ENCODE measurements around the gene CMTM2.
"Not testable (repeated sequence)": the region's sequence is repeated elsewhere in the genome, so short reads cannot be mapped to it uniquely, and the experiment has no call there.

CMTM2 gene

DNA sequence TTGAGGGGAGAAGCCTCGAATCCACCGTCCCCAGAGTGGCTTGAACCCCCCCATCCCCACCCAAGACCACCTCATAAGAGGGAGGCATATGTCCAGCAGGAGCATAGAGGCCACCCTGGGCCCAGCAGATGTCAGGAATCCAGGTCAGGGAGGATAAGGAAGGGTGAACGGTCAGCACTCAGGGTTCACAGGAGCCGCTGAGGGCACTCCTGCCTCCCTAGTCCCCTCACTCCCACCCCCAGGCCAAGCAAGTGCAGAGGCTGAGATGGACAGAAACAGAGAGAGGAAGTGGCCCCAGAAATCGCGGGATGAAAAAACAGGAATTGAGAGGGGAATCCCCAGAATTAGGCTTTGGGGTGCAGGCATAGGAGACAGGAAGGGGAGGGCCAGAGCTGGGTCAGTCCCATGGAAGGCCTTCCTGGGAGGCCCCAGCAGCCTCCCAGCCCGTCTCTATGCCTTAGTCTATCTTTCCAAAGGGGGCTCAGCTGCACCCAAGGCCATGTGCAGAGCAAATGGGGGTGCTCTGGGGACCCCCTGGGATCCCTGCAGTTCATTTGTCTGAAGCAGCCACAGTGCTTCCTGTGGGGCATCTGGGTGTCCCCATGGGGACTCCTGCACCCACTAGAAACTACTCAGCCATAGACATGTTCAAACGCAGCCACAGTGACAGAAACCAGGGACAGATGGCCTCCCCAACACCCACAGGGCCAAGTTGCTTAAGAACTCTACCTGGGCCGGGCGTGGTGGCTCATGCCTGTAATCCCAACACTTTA, 26.9 kb downstream of the CMTM2 start:
- DNase-seq (ENCODE audit: low read depth in 1 of 2, low spot score in 1 of 2), result no peak

DNA sequence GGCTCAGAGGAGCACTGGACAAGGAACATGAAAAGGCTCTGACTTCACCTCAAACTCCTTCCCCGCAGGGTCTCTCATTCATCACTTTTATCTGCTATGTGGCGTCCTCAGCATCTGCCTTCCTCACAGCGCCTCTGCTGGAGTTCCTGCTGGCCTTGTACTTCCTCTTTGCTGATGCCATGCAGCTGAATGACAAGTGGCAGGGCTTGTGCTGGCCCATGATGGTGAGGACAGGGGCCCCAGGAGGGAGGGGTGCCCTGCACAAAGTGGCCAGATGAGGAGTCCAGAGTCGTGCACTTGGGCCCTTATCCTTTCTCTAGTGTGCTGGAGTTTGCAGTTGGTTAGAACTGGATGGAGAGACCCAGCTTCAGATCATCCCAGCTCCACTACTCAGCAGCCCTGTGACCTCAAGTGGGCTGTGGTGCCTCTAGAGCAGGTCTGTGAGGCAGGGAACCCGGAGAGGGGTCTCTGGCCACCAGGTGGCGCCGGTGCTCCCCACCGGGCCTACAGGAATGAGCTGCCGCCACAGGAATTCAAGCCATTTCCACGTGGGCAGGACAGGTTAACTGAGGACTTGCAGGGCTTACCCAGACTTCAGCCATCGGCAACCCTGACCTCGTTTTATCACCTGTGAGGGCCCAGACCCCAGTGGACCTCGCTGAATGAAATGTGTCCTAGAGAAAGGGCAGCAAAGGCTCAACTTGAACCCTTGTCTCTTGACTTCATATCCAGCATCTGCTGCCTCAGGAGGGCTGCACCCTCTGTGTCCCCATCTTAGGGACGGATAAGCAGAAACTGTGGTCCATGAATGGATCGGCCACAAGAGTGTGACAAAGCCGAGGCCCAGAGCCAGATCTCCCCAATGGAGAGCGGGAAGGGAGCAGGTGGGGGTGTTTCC, 29.2 kb downstream of the CMTM2 start:
- peak; percentile 68 to 81 for DNase-seq (ENCODE audit: low read depth in 1 of 2, low spot score in 1 of 2)

DNA sequence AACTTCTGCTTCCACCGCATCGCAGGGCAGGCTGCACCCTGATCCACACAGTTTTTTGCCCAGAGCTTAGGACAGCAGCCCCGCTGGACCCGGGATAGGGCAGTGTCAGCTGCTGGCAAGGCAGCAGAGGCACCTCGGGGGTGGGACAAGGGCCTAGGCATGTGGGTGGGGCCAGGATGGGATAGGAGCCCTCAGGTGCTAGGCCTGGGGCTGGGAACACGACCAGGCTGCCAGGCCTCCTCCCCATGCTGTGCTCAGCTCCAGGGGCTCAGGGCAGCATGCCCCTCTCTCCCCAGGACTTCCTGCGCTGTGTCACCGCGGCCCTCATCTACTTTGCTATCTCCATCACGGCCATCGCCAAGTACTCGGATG, 29.9 kb downstream of the CMTM2 start:
- no peak for DNase-seq (ENCODE audit: low read depth in 1 of 2, low spot score in 1 of 2)

DNA sequence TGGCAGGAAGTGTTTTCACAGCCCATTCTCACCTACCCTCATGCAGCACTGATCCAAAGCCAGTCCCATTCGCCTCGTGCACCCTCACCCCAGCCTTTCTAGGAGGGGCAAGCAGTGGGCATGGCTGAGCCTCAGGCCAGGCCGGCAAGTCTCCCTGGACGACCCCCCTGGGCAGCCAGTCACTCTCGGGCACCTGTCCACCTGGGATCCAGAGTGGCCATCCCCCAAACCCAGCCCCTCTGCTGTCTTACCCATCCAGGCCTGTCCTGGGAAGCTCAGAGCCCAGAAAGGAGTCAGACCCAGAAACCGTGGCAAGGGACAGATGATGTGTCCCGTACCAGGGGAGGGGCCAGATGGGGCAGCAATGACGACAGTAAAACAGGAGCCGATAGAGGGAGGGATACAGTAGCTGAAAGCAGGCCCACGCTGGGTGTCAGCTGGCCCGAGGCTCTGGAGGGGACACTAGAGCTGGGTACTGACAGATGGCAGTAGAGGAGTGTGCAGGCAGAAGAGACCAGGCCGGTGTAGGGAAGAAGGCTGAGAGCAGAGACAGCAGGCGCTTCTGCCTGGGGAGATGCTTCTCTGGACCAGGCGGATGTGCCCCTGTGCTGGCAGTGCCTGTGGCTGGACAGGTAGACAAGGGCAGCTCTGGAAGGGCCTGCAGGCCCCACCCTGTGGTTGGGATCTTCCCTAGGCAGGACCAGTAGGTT, 31.0 kb downstream of the CMTM2 start:
- DNase-seq (ENCODE audit: low read depth in 1 of 2, low spot score in 1 of 2), result no peak

DNA sequence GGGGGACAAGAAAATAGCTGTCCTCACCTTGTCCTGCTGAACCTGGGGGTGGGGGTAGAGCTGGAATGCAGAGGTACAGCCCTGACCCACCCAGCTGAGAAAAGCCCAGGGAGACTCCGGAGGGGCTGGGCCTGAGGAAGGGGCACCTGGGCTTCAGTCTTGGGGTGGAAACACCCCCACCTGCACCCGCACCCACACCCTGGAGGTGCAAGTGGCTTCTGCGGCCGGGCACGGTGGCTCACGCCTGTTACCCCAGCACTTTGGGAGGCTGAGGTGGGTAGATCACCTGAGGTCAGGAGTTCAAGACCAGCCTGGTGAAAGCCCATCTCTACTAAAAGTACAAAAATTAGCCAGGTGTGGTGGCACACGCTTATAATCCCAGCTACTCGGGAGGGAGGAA, 32.6 kb downstream of the CMTM2 start:
- not testable (repeated sequence) for DNase-seq (ENCODE audit: low read depth in 1 of 2, low spot score in 1 of 2)

DNA sequence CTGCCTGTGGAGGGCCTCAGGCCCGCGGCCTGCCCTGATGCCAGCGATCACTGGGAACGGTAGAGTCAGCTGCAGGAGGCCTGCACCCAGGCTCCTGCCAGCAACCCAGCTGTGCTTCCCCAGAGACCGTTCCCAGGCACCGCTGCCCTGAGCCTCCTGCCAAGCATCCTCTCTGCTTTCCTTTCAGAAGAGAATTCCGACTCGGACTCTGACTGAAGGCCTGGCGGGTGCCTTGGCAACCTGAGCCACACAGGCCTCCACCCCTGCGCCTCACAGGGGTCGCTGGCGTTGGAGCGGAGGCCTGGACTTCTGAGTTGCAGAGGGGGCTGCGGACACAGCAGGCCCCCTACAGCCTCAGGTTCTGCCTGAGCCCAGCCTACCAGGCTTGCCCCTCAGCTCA, 33.2 kb downstream of the CMTM2 start:
- no peak for DNase-seq (ENCODE audit: low read depth in 1 of 2, low spot score in 1 of 2)

DNA sequence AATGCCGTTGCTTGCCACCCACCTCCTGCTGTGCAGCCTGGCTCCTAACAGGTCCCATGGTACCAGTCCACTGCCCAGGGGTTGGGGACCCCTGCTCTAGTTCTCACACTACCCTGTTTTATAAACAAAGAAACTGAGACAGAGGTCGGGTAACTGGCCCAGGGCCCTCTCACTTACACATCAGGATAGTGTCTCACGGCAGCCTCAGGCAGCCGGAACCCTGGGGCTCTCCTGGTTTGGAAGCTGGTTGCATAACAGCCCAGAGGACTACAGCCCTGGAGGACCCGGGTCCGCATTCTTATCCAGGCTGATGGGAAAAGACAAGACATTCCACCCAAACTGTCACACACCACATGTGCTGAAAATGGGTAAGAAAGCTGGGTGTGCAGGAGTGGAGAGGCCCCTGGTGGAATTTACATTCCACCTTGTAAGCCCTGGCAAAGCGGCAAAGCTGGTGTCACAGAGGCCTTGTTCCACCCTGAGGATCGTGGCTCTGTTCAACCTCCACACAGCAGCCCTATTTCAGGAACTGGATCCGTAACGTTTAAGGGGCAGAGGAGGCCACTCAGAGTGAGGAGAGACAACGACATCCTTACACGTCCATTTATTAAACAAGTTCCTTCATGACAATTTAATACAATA, 35.0 kb downstream of the CMTM2 start:
- no peak for DNase-seq (ENCODE audit: low read depth in 1 of 2, low spot score in 1 of 2)

DNA sequence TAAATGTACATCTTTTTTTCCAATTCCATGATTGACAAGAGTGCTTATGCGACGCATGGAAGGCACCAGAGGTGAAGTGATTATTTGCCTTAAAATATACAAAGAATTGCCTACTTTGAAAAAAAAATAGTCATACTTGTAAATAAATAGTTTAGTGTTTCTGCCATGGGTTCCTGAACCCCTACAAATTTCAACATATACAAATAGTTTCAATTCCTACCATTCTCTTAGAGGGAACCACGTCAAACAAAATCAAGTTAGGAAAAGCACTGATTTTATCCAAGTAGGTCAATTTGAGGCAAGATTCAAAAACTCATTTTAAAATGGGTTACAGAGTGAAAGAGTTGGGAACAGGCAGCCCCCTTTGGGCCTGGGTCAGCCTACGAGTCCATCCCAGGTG, 36.9 kb downstream of the CMTM2 start:
- no peak for DNase-seq (ENCODE audit: low read depth in 1 of 2, low spot score in 1 of 2)

DNA sequence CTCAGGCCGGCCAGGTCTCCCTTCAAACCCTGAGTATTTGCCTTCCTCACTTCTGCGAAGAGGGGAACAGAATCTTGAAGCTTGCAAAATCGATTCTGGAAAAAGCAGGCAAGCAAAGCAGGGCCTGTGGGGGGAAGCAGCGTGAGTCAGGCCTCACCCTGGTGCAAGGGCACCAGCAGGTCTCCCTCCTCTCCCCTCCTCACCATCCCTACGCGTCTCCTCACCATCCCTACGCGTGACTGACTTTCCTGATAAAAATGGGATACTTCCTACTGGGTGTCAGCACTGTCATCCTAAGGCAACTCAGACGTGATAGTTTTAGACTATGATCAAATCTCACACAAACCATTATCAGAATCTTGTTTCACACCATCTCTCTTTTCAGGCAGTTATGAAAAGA, 37.3 kb downstream of the CMTM2 start:
- DNase-seq (ENCODE audit: low read depth in 1 of 2, low spot score in 1 of 2), result no peak

DNA sequence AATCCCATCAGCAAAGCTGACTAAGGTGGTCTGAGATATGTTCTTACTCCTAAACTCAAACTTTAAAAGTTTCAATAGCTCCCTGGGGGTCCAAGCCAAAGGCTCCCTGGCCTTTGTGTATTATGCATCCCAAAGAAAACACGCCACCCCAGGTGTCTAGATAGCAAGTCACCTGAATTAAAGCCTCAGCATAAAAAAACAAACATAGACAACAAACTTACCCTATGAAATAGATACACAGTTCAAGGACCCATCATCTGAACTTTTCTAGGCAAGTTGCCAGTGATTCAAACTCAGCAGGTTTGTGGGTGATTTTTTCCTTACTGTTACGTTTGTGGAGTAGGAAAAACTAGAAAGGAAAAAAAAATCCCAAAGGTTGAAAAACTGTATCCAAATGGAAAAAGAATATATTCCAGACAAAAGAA, 37.8 kb downstream of the CMTM2 start:
- DNase-seq (ENCODE audit: low read depth in 1 of 2, low spot score in 1 of 2), result no peak

DNA sequence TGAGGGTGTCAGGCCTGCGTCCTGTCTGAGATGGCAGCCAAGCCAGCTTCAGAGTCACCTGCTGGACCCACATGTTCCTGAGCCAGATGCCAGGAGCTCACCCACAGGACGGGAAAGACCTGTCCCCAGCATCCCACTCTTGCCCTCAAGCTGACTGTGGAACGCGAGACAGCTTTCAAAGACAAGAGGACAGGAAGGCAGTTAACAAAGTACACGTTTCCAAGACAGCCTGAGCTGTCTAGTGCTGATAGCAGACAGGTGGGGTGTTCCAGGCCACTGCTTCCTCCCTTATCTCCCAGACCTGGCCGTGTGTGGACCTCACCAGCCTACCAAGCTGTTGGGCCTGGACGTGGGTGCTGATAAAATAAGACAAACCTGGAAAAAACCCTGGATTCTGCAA, 38.5 kb downstream of the CMTM2 start:
- no peak for DNase-seq (ENCODE audit: low read depth in 1 of 2, low spot score in 1 of 2)

DNA sequence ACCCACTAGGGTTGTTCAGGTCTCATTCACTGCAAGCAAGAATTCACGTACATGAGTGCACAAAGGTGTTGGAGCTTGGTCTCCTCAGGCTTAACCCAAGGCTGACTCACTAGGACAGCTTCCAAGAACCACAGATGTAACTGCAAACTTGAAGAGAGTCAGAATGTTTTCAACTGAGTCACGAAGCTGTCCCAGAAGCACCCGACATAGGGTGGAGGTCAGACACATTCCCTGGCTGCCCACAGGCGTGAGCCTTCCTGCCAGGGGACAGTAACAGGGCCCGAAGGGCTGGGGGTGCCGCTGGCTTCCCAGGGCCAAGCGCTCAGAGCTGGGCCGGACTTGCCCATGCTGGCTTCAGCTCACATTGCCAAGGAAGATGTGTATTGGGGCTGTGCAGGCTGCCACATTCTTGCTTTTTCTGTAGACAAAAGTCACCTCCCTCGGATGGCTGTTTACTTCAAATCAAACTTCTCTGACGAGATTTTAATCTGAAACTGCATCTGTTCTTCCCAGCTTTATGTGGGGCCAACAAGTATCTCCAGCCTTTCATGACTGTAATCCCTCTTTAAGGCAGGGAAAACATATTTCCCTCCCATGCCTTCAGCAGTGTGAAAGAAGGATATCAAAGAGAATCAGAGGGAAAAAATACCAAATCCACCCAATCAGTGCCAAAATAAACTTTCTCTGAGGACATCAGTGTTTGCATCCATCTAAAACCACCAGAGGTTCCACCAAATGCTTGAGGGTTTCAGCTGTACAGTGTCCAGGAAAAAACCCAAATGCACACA, 39.5 kb downstream of the CMTM2 start:
- no peak for DNase-seq (ENCODE audit: low read depth in 1 of 2, low spot score in 1 of 2)

DNA sequence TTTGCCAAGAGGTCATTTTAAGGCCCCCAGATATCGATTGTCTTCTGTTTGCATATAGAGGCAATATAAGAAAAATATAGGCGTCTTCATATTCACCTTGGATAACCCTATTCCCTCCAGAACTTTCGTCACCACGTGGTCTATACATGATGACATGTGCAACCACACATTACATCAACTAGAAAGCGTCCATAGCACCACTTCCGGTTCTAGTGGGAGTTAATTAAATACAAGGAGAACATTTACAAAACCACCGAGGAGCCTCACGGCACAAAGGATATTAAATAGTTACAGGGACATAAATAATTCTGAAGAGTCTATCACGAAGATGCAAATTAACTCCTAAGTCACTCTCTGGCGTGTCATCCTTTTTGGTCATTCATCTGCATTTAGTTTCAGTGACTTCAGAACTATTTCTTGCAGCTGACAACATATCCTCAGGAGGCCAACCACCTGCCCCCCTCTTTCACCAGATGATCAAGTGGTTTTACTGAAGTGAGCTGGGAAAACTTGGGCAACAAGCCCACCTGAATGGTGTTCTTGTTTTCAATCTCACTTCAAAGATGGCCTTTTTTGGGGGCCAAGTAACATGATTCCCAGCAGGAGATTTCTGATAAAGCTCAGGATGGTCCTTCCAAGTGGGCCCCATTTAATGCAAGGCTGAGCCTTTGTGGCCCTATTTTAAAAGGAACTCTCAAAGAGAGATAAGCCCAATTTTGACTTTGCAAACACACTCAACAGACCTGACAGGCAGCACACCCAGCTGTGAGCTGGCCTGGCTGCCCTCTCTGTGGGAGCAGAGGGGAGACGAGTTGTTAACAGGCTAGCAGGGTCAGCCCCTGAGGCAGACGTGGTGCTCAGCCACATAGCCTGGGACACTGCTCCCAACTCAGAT, 40.5 kb downstream of the CMTM2 start:
- DNase-seq (ENCODE audit: low read depth in 1 of 2, low spot score in 1 of 2), result no peak

DNA sequence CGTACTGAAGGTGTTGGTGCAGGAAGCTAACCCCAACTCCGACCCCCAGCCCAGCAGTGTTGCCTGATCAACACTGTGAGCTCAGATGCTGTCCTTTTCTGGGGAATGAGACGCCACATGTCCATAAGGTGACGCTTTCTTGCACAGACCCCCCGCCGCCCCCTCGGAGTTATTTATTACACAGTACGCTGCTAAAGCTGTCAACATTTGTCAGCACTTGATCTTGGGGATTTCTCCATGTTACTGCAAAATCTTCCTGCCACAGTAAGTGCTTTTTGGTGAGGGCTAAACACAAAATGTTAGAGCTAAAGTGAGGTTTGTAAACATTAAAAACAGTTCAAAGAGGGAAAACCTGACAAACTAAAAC, 41.1 kb downstream of the CMTM2 start:
- DNase-seq (ENCODE audit: low read depth in 1 of 2, low spot score in 1 of 2), result no peak

DNA sequence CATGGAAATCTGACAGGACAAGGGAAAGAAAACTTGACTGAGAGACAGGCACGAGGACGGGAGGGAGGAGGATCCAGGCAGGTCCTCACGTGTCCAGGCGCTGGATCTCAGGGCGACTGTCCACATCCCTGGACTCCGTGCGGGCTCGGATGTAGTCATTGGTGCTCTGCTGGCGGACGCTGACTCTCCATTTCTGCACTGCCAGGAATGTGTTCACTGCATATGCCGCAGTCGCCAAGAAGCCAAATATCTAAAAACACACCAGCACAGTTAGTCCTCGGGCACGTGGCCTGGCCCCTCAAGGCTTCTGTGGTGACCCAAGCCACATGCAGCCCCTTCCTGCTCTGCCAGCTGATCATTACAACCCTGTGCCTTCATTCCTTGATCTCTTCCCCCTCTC, 42.7 kb downstream of the CMTM2 start:
- DNase-seq (ENCODE audit: low read depth in 1 of 2, low spot score in 1 of 2), result no peak

DNA sequence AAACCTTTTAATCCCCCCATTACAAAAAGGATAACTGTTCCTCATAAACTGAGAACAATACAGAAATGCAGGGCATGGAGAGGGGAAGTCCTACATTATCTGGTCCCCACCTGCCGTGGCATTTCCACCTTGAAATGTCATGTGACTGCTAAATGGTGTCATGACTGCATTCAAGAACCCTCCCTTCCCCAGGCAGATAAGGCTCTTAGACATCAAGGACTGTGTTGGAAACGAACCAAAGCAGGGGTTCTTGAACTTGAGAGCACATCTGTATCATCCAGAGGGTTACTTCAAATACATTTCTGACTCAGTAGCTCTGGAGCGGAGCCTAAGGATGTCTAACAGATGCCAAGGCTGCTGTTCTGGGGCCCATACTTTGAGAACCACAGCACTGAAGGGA, 43.6 kb downstream of the CMTM2 start:
- DNase-seq (ENCODE audit: low read depth in 1 of 2, low spot score in 1 of 2), result no peak

DNA sequence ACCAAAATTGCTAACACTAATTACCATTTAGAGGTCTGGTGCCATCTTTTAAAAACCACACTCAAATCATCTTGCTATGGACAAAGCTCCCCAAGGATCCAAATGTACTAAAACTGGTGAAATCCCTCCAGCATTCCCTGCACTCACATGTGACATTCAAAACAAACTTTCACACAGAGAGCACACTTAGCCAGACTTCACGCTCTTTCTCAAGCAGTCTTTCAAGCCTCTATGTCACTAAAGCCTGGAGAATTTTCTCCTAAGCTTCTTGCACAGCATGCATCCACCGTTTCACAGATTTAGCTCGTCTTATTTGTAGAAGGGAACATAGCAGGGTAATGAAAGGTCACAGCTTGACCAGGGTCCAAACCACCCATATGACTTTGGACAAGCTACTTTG, 44.5 kb downstream of the CMTM2 start:
- DNase-seq (ENCODE audit: low read depth in 1 of 2, low spot score in 1 of 2), result no peak

DNA sequence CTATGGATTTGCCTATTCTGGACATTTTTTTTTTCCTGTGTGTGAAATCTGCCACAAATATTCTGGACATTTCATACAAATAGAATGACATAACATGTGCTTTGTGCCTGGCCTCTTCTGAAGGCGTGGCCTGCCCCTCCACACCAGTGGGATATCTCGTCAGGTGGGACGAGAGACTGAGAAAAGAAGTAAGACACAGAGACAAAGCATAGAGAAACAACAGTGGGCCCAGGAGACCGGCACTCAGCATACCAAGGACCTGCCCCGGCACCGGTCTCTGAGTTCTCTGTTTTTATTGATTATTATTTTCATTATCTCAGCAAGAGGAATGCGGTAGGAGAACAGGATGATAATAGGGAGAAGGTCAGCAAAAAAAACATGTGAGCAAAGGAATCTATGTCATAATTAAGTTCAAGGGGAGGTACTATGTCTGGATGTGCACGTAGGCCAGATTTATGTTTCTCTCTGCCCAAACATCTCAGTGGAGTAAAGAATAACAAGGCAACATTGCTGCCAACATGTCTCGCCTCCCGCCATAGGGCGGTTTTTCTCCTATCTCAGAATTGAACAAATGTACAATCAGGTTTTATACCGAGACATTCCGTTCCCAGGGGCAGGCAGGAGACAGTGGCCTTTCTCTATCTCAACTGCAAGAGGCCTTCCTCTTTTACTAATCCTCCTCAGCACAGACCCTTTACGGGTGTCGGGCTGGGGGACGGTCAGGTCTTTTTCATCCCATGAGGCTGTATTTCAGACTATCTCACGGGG, 48.5 kb downstream of the CMTM2 start:
- DNase-seq (ENCODE audit: low read depth in 1 of 2, low spot score in 1 of 2), result not testable (repeated sequence)

DNA sequence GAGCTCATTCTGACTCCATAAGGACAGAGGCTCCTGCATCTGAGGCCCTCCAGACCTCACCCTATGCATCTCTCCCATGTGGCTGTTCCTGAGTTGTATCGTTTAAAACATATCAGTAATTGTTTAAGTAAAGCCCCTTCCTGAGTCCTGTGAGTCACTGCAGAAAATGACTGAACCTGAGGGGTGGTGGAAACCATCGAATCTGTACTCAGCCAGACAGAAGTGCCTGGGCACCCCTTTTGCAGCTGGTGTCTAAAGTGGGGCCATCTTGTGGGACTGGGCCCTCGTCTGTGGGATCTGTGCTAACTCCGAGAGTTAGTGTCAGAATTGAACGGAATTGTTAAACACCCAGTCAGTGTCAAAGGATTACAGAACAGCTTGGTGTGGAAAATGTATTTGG, 50.6 kb downstream of the CMTM2 start:
- DNase-seq (ENCODE audit: low read depth in 1 of 2, low spot score in 1 of 2), result no peak

Data from stimulated activated CD4-positive, alpha-beta T cell treated with anti-CD3 and anti-CD28 coated beads, Interleukin-15, amount 100 ng/mL, for 1 hour (primary cell).